Measurements from ENCODE around the gene GATA5. TPM values are rescaled to one million over a fixed set of nuclear protein-coding genes. Genes with fewer than 3 reads are reported as not detected.

The GATA5 gene
- total RNA-seq, 1 experiment from 2014 or later = not detected

- no peak overlapping the region for H3K27ac Mint-ChIP-seq (ENCODE audit: unreplicated experiment)
- peaks cover 69% of the 10 kb centered on the region for H3K27me3 Mint-ChIP-seq (ENCODE audit: unreplicated experiment)
- no peak for TF ChIP-seq CTCF (IDR thresholded peaks at IDR 0.05; ENCODE audit: unreplicated experiment)
- CTCF ChIA-PET = no interaction called here
- no peaks in the 10 kb centered on the region for H3K9me3 Mint-ChIP-seq (ENCODE audit: low read depth, unreplicated experiment)
- peaks cover 6% of the 10 kb centered on the region for H3K36me3 Mint-ChIP-seq (ENCODE audit: insufficient read depth, unreplicated experiment)
- no peak overlapping the region for H3K4me3 Mint-ChIP-seq (ENCODE audit: low read depth, unreplicated experiment)
- H3K4me1 Mint-ChIP-seq (ENCODE audit: low read depth, unreplicated experiment) = peaks cover 12% of the 10 kb centered on the region
- intact Hi-C loops (cut with micrococcal nuclease; ENCODE audit: unreplicated experiment) = no loop called here
- no TSS peak for BruUV-seq (replicated peaks)
- DNase-seq = no peak
Observed at GRCh38 chr20:62473717-62474603, 1.8 kb downstream of the GATA5 start.

GRCh38 chr20:62472941-62473585, 2.7 kb downstream of the GATA5 start:
- Mint-ChIP-seq H3K36me3 (ENCODE audit: insufficient read depth, unreplicated experiment) (peaks cover 6% of the 10 kb centered on the region), H3K9me3 (ENCODE audit: low read depth, unreplicated experiment) (no peaks in the 10 kb centered on the region), H3K27ac (ENCODE audit: unreplicated experiment) (no peak overlapping the region), H3K4me1 (ENCODE audit: low read depth, unreplicated experiment) (peaks cover 10% of the 10 kb centered on the region), H3K4me3 (ENCODE audit: low read depth, unreplicated experiment) (no peak overlapping the region), H3K27me3 (ENCODE audit: unreplicated experiment) (peaks cover 69% of the 10 kb centered on the region)
- TF ChIP-seq CTCF (IDR thresholded peaks at IDR 0.05; ENCODE audit: unreplicated experiment) = no peak
- no TSS peak for BruUV-seq (replicated peaks)
- DNase-seq = no peak
- CTCF ChIA-PET = no interaction called here
- intact Hi-C loops (cut with micrococcal nuclease; ENCODE audit: unreplicated experiment) = no loop called here

DNA sequence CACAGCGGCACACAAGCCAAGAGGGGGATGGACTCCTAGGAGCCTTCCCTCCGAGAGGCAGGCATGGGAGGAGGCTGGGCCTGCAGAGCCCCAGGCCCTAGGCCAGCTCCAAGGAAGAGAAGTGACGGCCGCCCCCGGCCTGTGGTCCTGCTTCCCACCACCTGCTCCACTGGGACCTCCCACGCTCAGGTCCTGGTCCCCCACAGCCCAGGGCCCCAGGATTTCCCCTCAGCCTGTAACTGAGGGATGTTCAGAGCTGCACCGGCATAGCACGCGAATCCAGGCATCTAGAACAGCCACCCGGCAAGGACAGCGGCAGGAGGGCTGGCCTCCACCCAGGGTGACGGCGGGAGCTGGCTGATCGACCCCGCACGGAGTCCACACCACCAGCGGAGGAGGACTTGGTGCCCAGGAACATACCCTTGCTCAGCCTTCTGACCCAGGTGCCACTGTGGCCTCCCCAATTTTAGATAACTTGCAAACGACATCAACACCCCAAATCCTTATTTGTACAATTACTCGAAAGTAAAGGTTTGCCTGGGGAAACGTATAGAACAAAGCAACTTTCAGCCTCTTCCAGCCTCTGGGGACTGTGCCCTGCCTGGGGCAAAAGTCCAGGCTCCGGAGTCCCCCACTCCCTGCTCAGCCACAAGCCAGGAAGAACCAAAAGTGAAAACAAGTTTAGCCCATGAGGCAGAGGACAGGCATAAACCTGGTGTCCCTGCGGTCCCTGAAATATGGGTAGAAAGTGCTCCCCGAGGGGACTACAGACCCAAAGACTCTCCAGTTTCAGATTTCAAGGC, 3.5 kb downstream of the GATA5 start:
- peaks cover 6% of the 10 kb centered on the region for H3K36me3 Mint-ChIP-seq (ENCODE audit: insufficient read depth, unreplicated experiment)
- no peak for TF ChIP-seq CTCF (IDR thresholded peaks at IDR 0.05; ENCODE audit: unreplicated experiment)
- no peak for DNase-seq
- intact Hi-C loops (cut with micrococcal nuclease; ENCODE audit: unreplicated experiment) = no loop called here
- BruUV-seq (replicated peaks) = no TSS peak
- peaks cover 10% of the 10 kb centered on the region for H3K4me1 Mint-ChIP-seq (ENCODE audit: low read depth, unreplicated experiment)
- H3K4me3 Mint-ChIP-seq (ENCODE audit: low read depth, unreplicated experiment) = no peak overlapping the region
- peaks cover 69% of the 10 kb centered on the region for H3K27me3 Mint-ChIP-seq (ENCODE audit: unreplicated experiment)
- H3K27ac Mint-ChIP-seq (ENCODE audit: unreplicated experiment) = no peak overlapping the region
- H3K9me3 Mint-ChIP-seq (ENCODE audit: low read depth, unreplicated experiment) = no peaks in the 10 kb centered on the region
- CTCF ChIA-PET = no interaction called here

DNA sequence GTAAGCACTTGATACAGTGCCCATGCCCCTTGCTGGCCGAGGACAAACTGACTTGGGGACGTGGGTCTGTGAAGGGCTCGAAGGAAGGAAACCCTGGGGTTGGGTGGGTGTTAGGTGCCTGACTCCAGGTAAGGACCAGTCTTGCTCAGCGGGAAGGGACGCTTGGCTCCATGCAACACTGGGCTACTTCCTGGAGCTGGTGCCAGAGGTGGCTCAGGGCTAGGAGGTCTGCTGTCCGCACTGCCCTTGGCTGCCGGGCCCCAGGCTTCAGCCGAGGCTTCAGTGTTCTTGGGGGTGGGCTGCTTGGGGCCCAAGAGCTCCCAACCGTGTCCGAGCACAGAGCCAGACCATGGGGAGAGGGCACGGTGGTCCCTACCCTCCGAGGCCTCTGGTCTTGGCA, 5.3 kb downstream of the GATA5 start:
- H3K27me3 Mint-ChIP-seq (ENCODE audit: unreplicated experiment) = peaks cover 75% of the 10 kb centered on the region
- H3K27ac Mint-ChIP-seq (ENCODE audit: unreplicated experiment) = no peak overlapping the region
- BruUV-seq (replicated peaks) = no TSS peak
- CTCF ChIA-PET = interaction anchor here (0.7 kb wide), 1 partner anchor 353 kb away, joined by 3 read pairs; no protein-coding TSS in a partner anchor
- no peaks in the 10 kb centered on the region for H3K4me1 Mint-ChIP-seq (ENCODE audit: low read depth, unreplicated experiment)
- intact Hi-C loops (cut with micrococcal nuclease; ENCODE audit: unreplicated experiment) = no loop called here
- H3K4me3 Mint-ChIP-seq (ENCODE audit: low read depth, unreplicated experiment) = no peak overlapping the region
- H3K9me3 Mint-ChIP-seq (ENCODE audit: low read depth, unreplicated experiment) = no peaks in the 10 kb centered on the region
- peaks cover 6% of the 10 kb centered on the region for H3K36me3 Mint-ChIP-seq (ENCODE audit: insufficient read depth, unreplicated experiment)
- no peak for DNase-seq
- TF ChIP-seq CTCF (IDR thresholded peaks at IDR 0.05; ENCODE audit: unreplicated experiment) = no peak
